Activated gamma-delta T cell treated with anti-CD3 and anti-CD28 coated beads, Interleukin-2, amount 50 U/mL, for 16 hours (primary cell): Measurements from ENCODE around the gene TTC39B.

Experiments
- DNase-seq: peaks from one replicate; pipeline ENCODE4 v3.0.0-alpha.2; 2020; ENCODE audit warnings: low read depth

Gene TTC39B

DNA sequence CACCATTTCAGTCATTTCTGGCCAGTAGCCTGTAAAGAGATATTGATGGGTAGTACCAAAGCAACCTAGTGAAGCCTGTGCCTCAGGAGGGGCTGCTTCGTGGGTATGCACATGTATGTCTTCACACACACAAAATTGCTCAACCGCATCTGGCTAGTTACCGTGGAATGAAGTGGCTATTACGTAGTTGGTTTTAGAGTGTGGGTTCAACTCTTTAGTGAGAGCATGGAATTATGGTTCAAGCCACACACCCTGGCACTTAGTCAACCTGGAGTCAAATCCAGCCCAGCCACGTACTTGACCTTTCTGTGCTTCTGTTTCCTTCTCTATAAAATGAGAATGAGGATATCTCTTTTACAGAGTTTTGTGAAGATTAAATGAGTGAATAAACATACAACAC is 174.9 kb downstream of the TTC39B start:
- DNase-seq: no peak

- DNase-seq: no peak
Measured at GRCh38 chr9:15131094-15131493, 175.9 kb downstream of the TTC39B start.

GRCh38 chr9:15127831-15128230 is 179.2 kb downstream of the TTC39B start:
- DNase-seq: no peak

- no peak for DNase-seq
Measured at GRCh38 chr9:15121630-15122029, 185.4 kb downstream of the TTC39B start.

GRCh38 chr9:15116130-15116580 is 190.9 kb downstream of the TTC39B start:
- no peak for DNase-seq

- DNase-seq: no peak
Measured at GRCh38 chr9:15115702-15116101, 191.3 kb downstream of the TTC39B start.

DNA sequence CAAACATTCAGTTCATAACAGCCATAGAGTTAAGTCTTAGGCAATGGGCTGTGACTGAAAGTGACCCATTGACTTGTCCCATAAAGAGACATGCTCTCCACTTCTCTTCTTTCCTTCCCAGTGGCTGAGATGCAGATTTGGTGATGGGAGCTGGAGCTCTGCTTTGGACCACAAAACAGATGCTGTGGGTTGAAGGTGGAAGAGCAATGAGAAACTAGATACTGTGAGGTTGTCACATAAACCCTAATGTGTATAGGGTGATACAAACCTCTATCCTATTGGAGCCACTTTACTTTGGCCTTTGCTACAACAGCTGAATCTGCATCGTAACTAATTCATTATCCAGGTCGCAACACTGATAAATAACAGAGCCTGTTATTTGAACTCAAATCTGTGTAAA is 192.0 kb downstream of the TTC39B start:
- no peak for DNase-seq
